CD4-positive, alpha-beta memory T cell (primary cell): ENCODE measurements around the gene CCSER2. TPM values are rescaled to one million over a fixed set of nuclear protein-coding genes. Genes with fewer than 3 reads are reported as not detected.

Experiments
- CTCF ChIA-PET: fragments of 350-600 bp; sonication (Branson Sonifier 250); formaldehyde crosslinking; loops from one replicate; lab custom pipeline; 2021; ENCODE audit warnings: inconsistent platforms; ENCODE audit not compliant: partially characterized antibody; lab: Charles Lee
- POLR2A ChIA-PET: fragments of 350-600 bp; sonication (Branson Sonifier 250); formaldehyde crosslinking; loops from one replicate; lab custom pipeline; 2021; ENCODE audit not compliant: partially characterized antibody; lab: Charles Lee
- DNase-seq, 5 donors: peaks; one replicate each; pipeline versions ENCODE4 v3.0.0 to v3.0.0-alpha.2; 2020 to 2022; ENCODE audit warnings: mixed read lengths in 1 of 5
- H3K27ac ChIP-seq: one replicate; pipeline ENCODE4 v1.7.0; 2013; ENCODE audit warnings: low read depth, low read length
- H3K27me3 ChIP-seq: 2 replicates; pipeline ENCODE4 v1.7.0; 2013; ENCODE audit warnings: mild to moderate bottlenecking, low read length, moderate library complexity; ENCODE audit not compliant: insufficient read depth
- H3K36me3 ChIP-seq: 2 replicates; pipeline ENCODE4 v1.7.0; 2013; ENCODE audit warnings: mild to moderate bottlenecking, low read length, moderate library complexity; ENCODE audit not compliant: insufficient read depth
- H3K4me1 ChIP-seq: 2 replicates; pipeline ENCODE4 v1.7.0; 2013; ENCODE audit warnings: mild to moderate bottlenecking, low read length, moderate library complexity; ENCODE audit not compliant: insufficient read depth
- H3K4me3 ChIP-seq, 2 donors: one replicate each; pipeline ENCODE4 v1.7.0; 2013; ENCODE audit warnings: low read length in 2 of 2, mild to moderate bottlenecking in 1 of 2
- H3K9me3 ChIP-seq, 2 donors: one replicate each; pipeline ENCODE4 v1.7.0; 2013; ENCODE audit warnings: low read length in 2 of 2, control low read depth in 1 of 2; ENCODE audit not compliant: control insufficient read depth in 1 of 2
- H3K27ac Mint-ChIP-seq, 7 donors: one replicate each; pipeline ENCODE4 v1.8.0; 2020 to 2021; ENCODE audit warnings: mixed read lengths in 7 of 7, mild to moderate bottlenecking in 6 of 7, inconsistent platforms in 3 of 7, moderate library complexity in 3 of 7
- H3K27me3 Mint-ChIP-seq, 2 donors: one replicate each; pipeline ENCODE4 v1.8.0; 2020 to 2021; ENCODE audit warnings: mixed read lengths in 2 of 2
- H3K36me3 Mint-ChIP-seq, 2 donors: one replicate each; pipeline ENCODE4 v1.8.0; 2020 to 2021; ENCODE audit warnings: mixed read lengths in 2 of 2, inconsistent platforms in 1 of 2, mild to moderate bottlenecking in 1 of 2
- H3K4me1 Mint-ChIP-seq, 4 donors: one replicate each; pipeline ENCODE4 v1.8.0; 2020 to 2021; ENCODE audit warnings: mixed read lengths in 4 of 4, mild to moderate bottlenecking in 1 of 4
- H3K4me3 Mint-ChIP-seq, 8 donors: one replicate each; pipeline ENCODE4 v1.8.0; 2020 to 2021; ENCODE audit warnings: mixed read lengths in 8 of 8, mild to moderate bottlenecking in 7 of 8, moderate library complexity in 6 of 8, inconsistent platforms in 3 of 8
- H3K9me3 Mint-ChIP-seq, 8 donors: one replicate each; pipeline ENCODE4 v1.8.0; 2020 to 2021; ENCODE audit warnings: mixed read lengths in 8 of 8, mild to moderate bottlenecking in 5 of 8, inconsistent platforms in 3 of 8, moderate library complexity in 1 of 8
- intact Hi-C: fragments of 100-400 bp; cut with micrococcal nuclease; formaldehyde crosslinking; loops from one replicate; pipeline ENCODE4 v1.15.1; 2023
- polyA plus RNA-seq, 2 donors: library from polyadenylated mRNA; unstranded; fragments of 300-500 nt; fragmentation: Illumina TruSeq; gene quantifications; one replicate each; pipeline ENCODE4 v1.2.3, GENCODE V29; 2021
- total RNA-seq, 2 experiments: library from RNA; stranded (reverse); gene quantifications; one replicate each; pipeline ENCODE4 v1.2.3, GENCODE V29; 2021

Gene CCSER2
- total and polyA plus RNA-seq, 4 experiments from 2014 or later: 89.8 to 151 (median 119) TPM

DNA sequence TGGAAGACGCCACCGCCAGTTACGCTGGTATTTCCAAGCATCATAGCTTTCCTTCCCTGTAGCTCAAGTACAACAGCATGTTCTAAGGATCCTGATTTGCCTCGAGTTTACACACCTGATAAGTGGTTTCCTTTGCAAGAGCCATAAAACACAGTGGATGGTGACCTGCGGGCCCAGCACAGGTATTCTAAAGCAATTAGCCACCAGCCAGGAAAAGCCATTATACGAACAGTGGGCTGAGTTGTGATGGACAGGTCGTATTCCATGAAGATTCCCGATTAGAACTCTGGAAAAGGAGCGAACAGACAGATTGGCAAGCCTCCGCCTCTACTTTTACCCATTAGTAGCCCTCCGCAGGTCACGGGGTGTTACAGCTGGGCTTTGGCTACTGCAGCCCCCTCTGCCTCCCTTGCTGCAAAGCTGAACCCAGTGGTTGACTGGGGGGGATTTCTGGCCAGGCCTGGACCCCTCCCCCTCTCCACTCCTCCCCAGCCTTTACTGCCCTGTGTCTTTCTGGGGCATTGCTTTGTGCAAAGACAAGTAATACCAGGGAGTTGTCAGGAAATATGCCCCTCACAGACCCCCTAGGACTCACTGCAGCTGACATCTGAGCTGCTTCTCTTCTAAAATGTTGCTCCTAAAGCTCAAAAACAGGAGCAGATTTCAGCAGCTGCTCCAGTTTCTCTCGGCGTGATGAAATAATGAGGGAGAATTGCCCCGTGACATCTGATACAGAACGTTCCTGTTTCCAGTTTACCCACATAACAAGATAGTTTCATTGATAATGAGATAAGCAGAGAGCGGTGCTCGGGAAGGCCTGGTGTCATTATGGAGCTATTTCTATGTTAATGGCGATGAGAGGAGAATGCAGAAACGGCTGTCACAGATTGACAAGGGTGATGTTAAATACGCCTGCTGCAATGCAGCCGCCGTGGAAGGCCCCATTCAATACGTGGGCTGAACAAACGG is 214.4 kb downstream of the CCSER2 start:
- no peak overlapping the region for H3K27ac ChIP-seq
- no peaks in the 10 kb centered on the region for H3K9me3 ChIP-seq
- H3K4me3 Mint-ChIP-seq: no peak overlapping the region
- no peaks in the 10 kb centered on the region for H3K36me3 Mint-ChIP-seq
- H3K36me3 ChIP-seq: no peaks in the 10 kb centered on the region
- peaks cover 3 to 8% (median 6%) of the 10 kb centered on the region in 4 donors for H3K4me1 Mint-ChIP-seq
- intact Hi-C loops: loop anchor here (10.0 kb wide), 1 partner anchor 398 kb away; no protein-coding TSS in a partner anchor
- peaks cover 10 to 24% of the 10 kb centered on the region in 2 donors for H3K27me3 Mint-ChIP-seq
- POLR2A ChIA-PET: no interaction called here
- CTCF ChIA-PET: interaction anchor here (1.1 to 10.5 kb wide), 5 partner anchors 10 to 1834 kb away, joined by 3 to 326 read pairs (median 6); no protein-coding TSS in a partner anchor
- H3K9me3 Mint-ChIP-seq: no peaks in the 10 kb centered on the region
- no peak overlapping the region for H3K27ac Mint-ChIP-seq
- H3K4me1 ChIP-seq: peaks cover 7% of the 10 kb centered on the region
- no peak overlapping the region for H3K4me3 ChIP-seq
- DNase-seq: no peak
- H3K27me3 ChIP-seq: no peaks in the 10 kb centered on the region

DNA sequence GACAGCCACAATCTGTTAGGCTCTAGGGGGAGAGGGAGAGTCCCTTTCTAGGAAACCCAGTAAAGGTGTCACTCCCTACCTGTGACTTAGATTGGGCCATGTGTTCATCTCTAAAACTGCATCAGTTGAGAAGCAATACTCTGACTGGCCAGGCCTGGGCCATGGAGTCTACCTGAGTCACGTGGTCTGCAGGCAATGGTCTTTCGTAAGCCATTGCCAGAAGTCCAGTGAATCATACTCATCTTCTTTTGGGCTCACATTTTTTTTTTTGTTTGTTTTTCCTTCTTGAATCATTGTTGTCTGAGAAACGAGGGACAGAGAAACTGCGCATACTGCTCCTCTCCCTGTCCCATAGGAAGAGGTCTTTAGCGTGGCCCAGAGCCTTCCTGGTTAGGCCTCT is 215.6 kb downstream of the CCSER2 start:
- Mint-ChIP-seq H3K27ac (no peak overlapping the region), H3K9me3 (no peaks in the 10 kb centered on the region), H3K4me3 (no peak overlapping the region), H3K36me3 (no peaks in the 10 kb centered on the region), H3K4me1 (peaks cover 3 to 8% (median 6%) of the 10 kb centered on the region in 4 donors), H3K27me3 (peaks cover 12 to 27% of the 10 kb centered on the region in 2 donors)
- no peaks in the 10 kb centered on the region for H3K36me3 ChIP-seq
- H3K4me3 ChIP-seq: no peak overlapping the region
- DNase-seq: no peak
- POLR2A ChIA-PET: no interaction called here
- no peak overlapping the region for H3K27ac ChIP-seq
- no peaks in the 10 kb centered on the region for H3K27me3 ChIP-seq
- intact Hi-C loops: loop anchor here (10.0 kb wide), 1 partner anchor 399 kb away; no protein-coding TSS in a partner anchor
- CTCF ChIA-PET: no interaction called here
- H3K9me3 ChIP-seq: no peaks in the 10 kb centered on the region
- peaks cover 7% of the 10 kb centered on the region for H3K4me1 ChIP-seq

DNA sequence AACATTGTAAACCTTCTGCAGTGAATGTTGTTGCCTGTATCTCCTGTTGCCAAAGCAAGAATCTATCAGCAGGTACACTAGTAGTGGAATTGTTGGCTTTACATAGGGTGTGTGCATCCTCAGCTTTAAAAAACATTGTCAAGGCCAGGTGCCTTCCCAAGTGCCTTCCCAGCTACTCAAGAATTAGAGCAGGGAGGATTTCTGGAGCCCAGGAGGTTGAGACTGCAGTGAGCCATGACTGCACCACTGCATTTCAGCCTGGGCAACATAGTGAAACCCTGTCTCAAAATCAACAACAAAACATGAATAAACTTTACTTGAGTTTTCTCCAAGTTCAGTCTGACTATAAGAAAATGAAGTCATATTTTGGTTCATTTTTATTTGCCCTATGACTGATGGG is 217.3 kb downstream of the CCSER2 start:
- CTCF ChIA-PET: no interaction called here
- no peak for DNase-seq
- peaks cover 6% of the 10 kb centered on the region for H3K4me1 ChIP-seq
- no peak overlapping the region for H3K4me3 ChIP-seq
- Mint-ChIP-seq H3K4me3 (no peak overlapping the region), H3K36me3 (no peaks in the 10 kb centered on the region), H3K9me3 (no peaks in the 10 kb centered on the region), H3K4me1 (peaks cover 1 to 8% (median 5%) of the 10 kb centered on the region in 4 donors), H3K27ac (no peak overlapping the region), H3K27me3 (peaks cover 14 to 23% of the 10 kb centered on the region in 2 donors)
- no peak overlapping the region for H3K27ac ChIP-seq
- no peaks in the 10 kb centered on the region for H3K36me3 ChIP-seq
- POLR2A ChIA-PET: no interaction called here
- no peaks in the 10 kb centered on the region for H3K27me3 ChIP-seq
- intact Hi-C loops: loop anchor here (10.0 kb wide), 1 partner anchor 401 kb away; no protein-coding TSS in a partner anchor
- no peaks in the 10 kb centered on the region for H3K9me3 ChIP-seq

DNA sequence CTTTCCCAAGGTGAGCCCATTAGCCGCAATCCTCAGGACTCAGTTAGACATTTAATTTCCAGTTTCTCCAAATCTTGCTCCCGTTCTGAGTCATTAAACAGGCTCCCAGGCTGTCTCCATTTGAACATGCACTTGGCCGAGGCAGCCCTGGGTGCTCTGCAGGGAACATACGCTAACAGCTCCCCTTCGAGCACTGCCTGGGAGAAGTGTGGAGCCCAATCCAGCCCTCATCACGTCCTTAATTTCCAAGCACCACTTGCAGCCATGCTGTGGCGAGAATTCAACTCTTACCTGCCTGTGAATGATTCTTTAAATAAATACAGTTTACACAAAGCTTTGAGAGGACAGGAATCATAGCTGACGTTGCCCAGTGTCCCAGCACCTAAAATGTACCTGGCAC is 218.2 kb downstream of the CCSER2 start:
- Mint-ChIP-seq H3K4me3 (no peak overlapping the region), H3K4me1 (peaks cover 0 to 1% (median 0%) of the 10 kb centered on the region in 4 donors), H3K27ac (no peak overlapping the region), H3K9me3 (no peaks in the 10 kb centered on the region), H3K36me3 (no peaks in the 10 kb centered on the region), H3K27me3 (peaks cover 12 to 17% of the 10 kb centered on the region in 2 donors)
- no peak for DNase-seq
- no peak overlapping the region for H3K4me3 ChIP-seq
- ChIA-PET CTCF (no interaction called here), POLR2A (no interaction called here)
- H3K27ac ChIP-seq: no peak overlapping the region
- intact Hi-C loops: loop anchor here (10.0 kb wide), 1 partner anchor 402 kb away; no protein-coding TSS in a partner anchor
- H3K36me3 ChIP-seq: no peaks in the 10 kb centered on the region
- H3K9me3 ChIP-seq: no peaks in the 10 kb centered on the region
- no peaks in the 10 kb centered on the region for H3K27me3 ChIP-seq
- H3K4me1 ChIP-seq: no peaks in the 10 kb centered on the region

DNA sequence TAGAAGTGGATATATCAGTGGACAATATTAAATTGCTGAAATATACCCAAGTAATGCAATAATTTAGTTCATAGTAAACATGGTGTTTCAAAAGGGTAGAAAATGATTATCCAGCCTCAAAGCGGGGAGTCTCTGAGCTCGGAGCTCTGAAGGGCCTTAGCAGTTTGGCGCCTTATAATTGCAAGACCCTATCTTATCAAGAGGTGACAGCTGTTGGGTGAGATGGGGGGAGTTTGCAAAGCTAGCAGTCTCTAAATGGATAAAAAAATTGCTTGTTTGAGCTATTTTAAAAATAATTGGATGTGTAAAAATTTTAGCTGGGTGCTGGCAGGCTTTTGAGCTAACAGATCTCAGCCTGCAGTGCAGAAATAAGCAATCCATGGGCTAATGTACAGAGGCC is 219.2 kb downstream of the CCSER2 start:
- intact Hi-C loops: loop anchor here (10.0 kb wide), 1 partner anchor 403 kb away; no protein-coding TSS in a partner anchor

DNA sequence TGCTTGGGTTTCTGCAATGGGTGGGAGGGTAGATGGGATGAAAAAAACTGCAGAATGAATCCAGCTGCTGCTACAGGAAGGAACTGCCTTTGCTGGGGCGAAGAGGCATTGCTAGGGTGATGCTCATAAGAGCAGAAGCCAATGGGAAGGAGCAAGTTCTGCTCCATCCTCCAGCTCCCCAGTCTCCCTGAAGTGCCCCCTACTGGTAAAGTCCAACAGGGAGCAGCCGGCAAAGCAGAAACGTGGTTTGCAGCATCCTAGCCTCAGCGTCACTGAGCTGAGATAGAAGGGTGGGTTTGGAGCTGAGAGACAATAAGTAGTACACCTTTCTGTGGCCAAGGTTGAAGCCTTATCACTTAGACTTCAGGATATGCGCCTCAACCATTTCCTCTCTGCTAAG is 220.5 kb downstream of the CCSER2 start:
- intact Hi-C loops: loop anchor here (10.0 kb wide), 1 partner anchor 404 kb away; no protein-coding TSS in a partner anchor
- Mint-ChIP-seq H3K4me3 (no peak overlapping the region), H3K27ac (no peak overlapping the region), H3K36me3 (no peaks in the 10 kb centered on the region), H3K4me1 (no peaks in the 10 kb centered on the region), H3K27me3 (peaks cover 9 to 12% of the 10 kb centered on the region in 2 donors), H3K9me3 (no peaks in the 10 kb centered on the region)
- Histone ChIP-seq H3K9me3 (no peaks in the 10 kb centered on the region), H3K27me3 (no peaks in the 10 kb centered on the region), H3K4me1 (no peaks in the 10 kb centered on the region), H3K27ac (no peak overlapping the region), H3K4me3 (no peak overlapping the region), H3K36me3 (no peaks in the 10 kb centered on the region)
- ChIA-PET POLR2A (no interaction called here), CTCF (interaction anchor here (1.3 to 8.1 kb wide), 2 partner anchors 10 to 281 kb away, joined by 4 to 84 read pairs; no protein-coding TSS in a partner anchor)
- no peak for DNase-seq

More for the DNA sequence above, 219.2 kb downstream of the CCSER2 start:
- Histone ChIP-seq H3K4me1 (no peaks in the 10 kb centered on the region), H3K36me3 (no peaks in the 10 kb centered on the region), H3K4me3 (no peak overlapping the region), H3K27ac (no peak overlapping the region), H3K27me3 (no peaks in the 10 kb centered on the region), H3K9me3 (no peaks in the 10 kb centered on the region)
- no peak for DNase-seq
- ChIA-PET POLR2A (no interaction called here), CTCF (interaction anchor here (8.1 kb wide), 1 partner anchor 9 kb away, joined by 84 read pairs; no protein-coding TSS in a partner anchor)
- Mint-ChIP-seq H3K36me3 (no peaks in the 10 kb centered on the region), H3K9me3 (no peaks in the 10 kb centered on the region), H3K4me1 (no peaks in the 10 kb centered on the region), H3K27ac (no peak overlapping the region), H3K27me3 (peaks cover 9 to 12% of the 10 kb centered on the region in 2 donors), H3K4me3 (no peak overlapping the region)
